GM19023 (cell line): ENCODE results near the gene MFN1.

Experiments
- ATAC-seq: cut with Tn5 transposase; IDR thresholded peaks from one replicate; pipeline ENCODE4 v1.9.1; 2021; ENCODE audit warnings: mild to moderate bottlenecking, moderate library complexity; ENCODE audit not compliant: unreplicated experiment

Gene MFN1

GRCh38 chr3:179428876-179429548, 81.5 kb downstream of the MFN1 start:
- ATAC-seq: no peak

GRCh38 chr3:179430277-179430870, 82.9 kb downstream of the MFN1 start:
- ATAC-seq: no peak

GRCh38 chr3:179432021-179432420, 84.5 kb downstream of the MFN1 start:
- ATAC-seq: peak; percentile 50

- ATAC-seq: no peak
Observed at GRCh38 chr3:179432451-179432850, 84.9 kb downstream of the MFN1 start.

- no peak for ATAC-seq
Observed at GRCh38 chr3:179436517-179436916, 89.0 kb downstream of the MFN1 start.

GRCh38 chr3:179438841-179439240, 91.3 kb downstream of the MFN1 start:
- peak; percentile 60 for ATAC-seq
